Fibroblast of lung (primary cell): ENCODE data around the gene NRF1. TPM values are rescaled to one million over a fixed set of nuclear protein-coding genes. Genes with fewer than 3 reads are reported as not detected.
"Not testable (repeated sequence)": the region's sequence is repeated elsewhere in the genome, so short reads cannot be mapped to it uniquely, and the experiment has no call there.

Experiments
- DNase-seq, 2 donors: peaks; one replicate each; pipeline versions ENCODE4 v3.0.0 to v3.0.0-alpha.2; 2010; ENCODE audit warnings: low read depth in 2 of 2
- H2AFZ ChIP-seq: 2 replicates; pipeline ENCODE4 v1.5.1; 2012; ENCODE audit warnings: low read length, control low read depth, inconsistent platforms
- H3K27ac ChIP-seq: 2 replicates; pipeline ENCODE4 v1.5.1; 2011; ENCODE audit warnings: low read length, control low read depth; ENCODE audit not compliant: insufficient read depth
- H3K27me3 ChIP-seq: 2 replicates; pipeline ENCODE4 v1.5.1; 2011; ENCODE audit warnings: mild to moderate bottlenecking, low read length; ENCODE audit not compliant: control insufficient read depth, insufficient read depth
- H3K36me3 ChIP-seq: 2 replicates; pipeline ENCODE4 v1.5.1; 2011; ENCODE audit warnings: low read length; ENCODE audit not compliant: control insufficient read depth, insufficient read depth
- H3K4me1 ChIP-seq: 2 replicates; pipeline ENCODE4 v1.5.1; 2011; ENCODE audit warnings: low read length; ENCODE audit not compliant: control insufficient read depth, insufficient read depth; ENCODE audit errors: extremely low read depth
- H3K4me2 ChIP-seq: 2 replicates; pipeline ENCODE4 v1.5.1; 2011; ENCODE audit warnings: low read length, control low read depth; ENCODE audit not compliant: insufficient read depth; ENCODE audit errors: extremely low read depth
- H3K4me3 ChIP-seq, 4 experiments: fragments of 200-600 bp in 1 of 4; sonication (generic) in 1 of 4; replicated peaks in 1 of 4; 2 replicates each; pipeline ENCODE4 v1.5.1; 2011 to 2016; ENCODE audit warnings: low read length in 4 of 4, low read depth in 3 of 4, mild to moderate bottlenecking in 3 of 4, control low read depth in 2 of 4, inconsistent platforms in 1 of 4, mixed read lengths in 1 of 4; ENCODE audit not compliant: insufficient read depth in 1 of 4; ENCODE audit errors: control extremely low read depth in 1 of 4
- H3K79me2 ChIP-seq: 2 replicates; pipeline ENCODE4 v1.5.1; 2012; ENCODE audit warnings: mild to moderate bottlenecking, low read length, inconsistent platforms; ENCODE audit not compliant: control insufficient read depth, insufficient read depth
- H3K9ac ChIP-seq: 2 replicates; pipeline ENCODE4 v1.5.1; 2011; ENCODE audit warnings: mild to moderate bottlenecking, low read length, control low read depth; ENCODE audit not compliant: insufficient read depth
- H3K9me3 ChIP-seq: 2 replicates; pipeline ENCODE4 v1.5.1; 2012; ENCODE audit warnings: low read depth, low read length; ENCODE audit not compliant: control insufficient read depth, insufficient read depth
- H4K20me1 ChIP-seq: 2 replicates; pipeline ENCODE4 v1.5.1; 2011; ENCODE audit warnings: low read length; ENCODE audit not compliant: control insufficient read depth, insufficient read depth; ENCODE audit errors: extremely low read depth
- CTCF ChIP-seq, 2 donors: IDR thresholded peaks in 1 of 2; conservative IDR thresholded peaks in 1 of 2; 1 replicate in 1 of 2; 2 replicates in 1 of 2; pipeline ENCODE4 v1.5.1; 2011 to 2012; ENCODE audit warnings: low read length in 2 of 2, control low read depth in 1 of 2, inconsistent platforms in 1 of 2, low read depth in 1 of 2, mild to moderate bottlenecking in 1 of 2
- EZH2 ChIP-seq: IDR thresholded peaks from 2 replicates; pipeline ENCODE4 v1.5.1; 2012; ENCODE audit warnings: low read length, control low read depth, mild to moderate bottlenecking; ENCODE audit errors: missing control alignments
- polyA plus RNA-seq, 2 donors: library from polyadenylated mRNA; depleted of rRNA in 1 of 2; stranded (reverse) in 1 of 2; unstranded in 1 of 2; fragments of >200 nt; gene quantifications; 2 replicates each; pipeline ENCODE4 v1.2.1, GENCODE V29; 2011 to 2012; ENCODE audit warnings: missing spikeins in 1 of 2
- total RNA-seq: library from RNA; depleted of rRNA; stranded (reverse); fragments of >200 nt; gene quantifications from 2 replicates; pipeline ENCODE4 v1.2.1, GENCODE V29; 2014

Gene NRF1
- total and polyA plus RNA-seq, 2 donors (not counting 1 experiment from before 2014, with no cell fraction given), result 7.3 to 15.5 TPM

GRCh38 chr7:129652914-129653313, 41.4 kb downstream of the NRF1 start:
- no peak overlapping the region for H3K4me2 ChIP-seq
- H3K9me3 ChIP-seq, result no peaks in the 10 kb centered on the region
- no peaks in the 10 kb centered on the region for H3K79me2 ChIP-seq
- no peaks in the 10 kb centered on the region for H4K20me1 ChIP-seq
- no peak overlapping the region for H3K9ac ChIP-seq
- H3K4me1 ChIP-seq, result no peaks in the 10 kb centered on the region
- H3K27ac ChIP-seq, result no peak overlapping the region
- no peaks in the 10 kb centered on the region for H3K27me3 ChIP-seq
- no peaks in the 10 kb centered on the region for H3K36me3 ChIP-seq
- TF ChIP-seq EZH2 (no peak), CTCF (conservative IDR thresholded peaks at IDR 0.05 in 1 of 2, IDR thresholded peaks at IDR 0.05 in 1 of 2; ENCODE audit: low read depth in 1 of 2, low read length in 2 of 2) (no peak)
- no peak overlapping the region for H2AFZ ChIP-seq
- no peak overlapping the region for H3K4me3 ChIP-seq
- no peak for DNase-seq

- H3K27me3 ChIP-seq, result no peaks in the 10 kb centered on the region
- H3K9me3 ChIP-seq, result no peaks in the 10 kb centered on the region
- H4K20me1 ChIP-seq, result no peaks in the 10 kb centered on the region
- H3K4me1 ChIP-seq, result no peaks in the 10 kb centered on the region
- H3K4me2 ChIP-seq, result no peak overlapping the region
- H3K79me2 ChIP-seq, result no peaks in the 10 kb centered on the region
- no peak for DNase-seq
- H3K36me3 ChIP-seq, result peaks cover 2% of the 10 kb centered on the region
- TF ChIP-seq CTCF (conservative IDR thresholded peaks at IDR 0.05 in 1 of 2, IDR thresholded peaks at IDR 0.05 in 1 of 2; ENCODE audit: low read depth in 1 of 2, low read length in 2 of 2) (no peak), EZH2 (no peak)
- no peak overlapping the region for H3K27ac ChIP-seq
- no peak overlapping the region for H3K9ac ChIP-seq
- H2AFZ ChIP-seq, result no peak overlapping the region
- no peak overlapping the region for H3K4me3 ChIP-seq
These were observed 44.3 kb downstream of the NRF1 start for GRCh38 chr7:129655811-129656210.

GRCh38 chr7:129657363-129657762, 45.8 kb downstream of the NRF1 start:
- no peaks in the 10 kb centered on the region for H4K20me1 ChIP-seq
- peaks cover 3% of the 10 kb centered on the region for H3K36me3 ChIP-seq
- TF ChIP-seq EZH2, result no peak
- no peak for TF ChIP-seq CTCF (conservative IDR thresholded peaks at IDR 0.05 in 1 of 2, IDR thresholded peaks at IDR 0.05 in 1 of 2; ENCODE audit: low read depth in 1 of 2, low read length in 2 of 2)
- no peak overlapping the region for H3K4me2 ChIP-seq
- no peak overlapping the region for H3K4me3 ChIP-seq
- H3K9me3 ChIP-seq, result no peaks in the 10 kb centered on the region
- no peak overlapping the region for H3K27ac ChIP-seq
- no peak overlapping the region for H3K9ac ChIP-seq
- no peaks in the 10 kb centered on the region for H3K27me3 ChIP-seq
- H2AFZ ChIP-seq, result no peak overlapping the region
- no peaks in the 10 kb centered on the region for H3K79me2 ChIP-seq
- DNase-seq, result peak in 1 of 2 donors; percentile 30
- H3K4me1 ChIP-seq, result no peaks in the 10 kb centered on the region

- H3K79me2 ChIP-seq, H3K4me3 ChIP-seq, H3K9ac ChIP-seq, H3K27ac ChIP-seq, DNase-seq, H3K4me2 ChIP-seq, H4K20me1 ChIP-seq, H3K4me1 ChIP-seq, H3K9me3 ChIP-seq, H3K36me3 ChIP-seq, H2AFZ ChIP-seq, H3K27me3 ChIP-seq: not testable (repeated sequence)
These were observed 48.4 kb downstream of the NRF1 start for GRCh38 chr7:129659907-129660306.
